ENCODE data around the gene FCN1. TPM values are rescaled to one million over a fixed set of nuclear protein-coding genes. Genes with fewer than 3 reads are reported as not detected.

The FCN1 gene
- total RNA-seq, 1 experiment from 2014 or later, result not detected

GRCh38 chr9:134937566-134938345 lies 20.0 kb upstream of the FCN1 start:
- no peak for DNase-seq (ENCODE audit: low spot score)

- no peak for DNase-seq (ENCODE audit: low spot score)
Measured at GRCh38 chr9:134937164-134937555, 19.4 kb upstream of the FCN1 start.

GRCh38 chr9:134936346-134937163 lies 18.8 kb upstream of the FCN1 start:
- no peak for DNase-seq (ENCODE audit: low spot score)

- DNase-seq (ENCODE audit: low spot score), result no peak
Measured at GRCh38 chr9:134935701-134936345, 18.1 kb upstream of the FCN1 start.

GRCh38 chr9:134935056-134935640 lies 17.4 kb upstream of the FCN1 start:
- no peak for DNase-seq (ENCODE audit: low spot score)

GRCh38 chr9:134933076-134933659 lies 15.5 kb upstream of the FCN1 start:
- DNase-seq (ENCODE audit: low spot score), result no peak

- no peak for DNase-seq (ENCODE audit: low spot score)
Measured at GRCh38 chr9:134932606-134933005, 14.9 kb upstream of the FCN1 start.

- no peak for DNase-seq (ENCODE audit: low spot score)
Measured at GRCh38 chr9:134932171-134932570, 14.5 kb upstream of the FCN1 start.

- no peak for DNase-seq (ENCODE audit: low spot score)
Measured at GRCh38 chr9:134930398-134930797, 12.7 kb upstream of the FCN1 start.

- DNase-seq (ENCODE audit: low spot score), result no peak
Measured at GRCh38 chr9:134929193-134930158, 11.8 kb upstream of the FCN1 start.

- no peak for DNase-seq (ENCODE audit: low spot score)
Measured at GRCh38 chr9:134928436-134929192, 10.9 kb upstream of the FCN1 start.

GRCh38 chr9:134925011-134925511 lies 7.3 kb upstream of the FCN1 start:
- DNase-seq (ENCODE audit: low spot score), result no peak

GRCh38 chr9:134923466-134923865 lies 5.8 kb upstream of the FCN1 start:
- DNase-seq (ENCODE audit: low spot score), result no peak

- DNase-seq (ENCODE audit: low spot score), result no peak
Measured at GRCh38 chr9:134922932-134923240, 5.2 kb upstream of the FCN1 start.

GRCh38 chr9:134922066-134922931 lies 4.6 kb upstream of the FCN1 start:
- no peak for DNase-seq (ENCODE audit: low spot score)

GRCh38 chr9:134919303-134919702 lies 1.6 kb upstream of the FCN1 start:
- no peak for DNase-seq (ENCODE audit: low spot score)

- DNase-seq (ENCODE audit: low spot score), result no peak
Measured at GRCh38 chr9:134918646-134919045, 934 bp upstream of the FCN1 start.

GRCh38 chr9:134916161-134916665 lies 1.5 kb downstream of the FCN1 start:
- DNase-seq (ENCODE audit: low spot score), result no peak

Data from HT-29 (cell line).